ENCODE data around the gene HIVEP3. TPM values are rescaled to one million over a fixed set of nuclear protein-coding genes. Genes with fewer than 3 reads are reported as not detected.

The HIVEP3 gene
- total RNA-seq, 1 donor from 2014 or later, result 0.37 TPM

GRCh38 chr1:41876576-41877445 lies 41.9 kb downstream of the HIVEP3 start:
- no peaks in the 10 kb centered on the region for H3K36me3 Mint-ChIP-seq
- H3F3A ChIP-seq (ENCODE audit: low read depth), result peaks cover 26% of the 10 kb centered on the region
- no peaks in the 10 kb centered on the region for H3K27me3 ChIP-seq
- no peaks in the 10 kb centered on the region for H3K36me3 ChIP-seq
- peak; percentile 32 for DNase-seq (ENCODE audit: low spot score)
- H3K9me3 ChIP-seq (ENCODE audit: low read depth), result no peaks in the 10 kb centered on the region
- H4K20me1 ChIP-seq (ENCODE audit: low read depth), result no peaks in the 10 kb centered on the region
- H3K9ac ChIP-seq, result no peak overlapping the region
- no peak for TF ChIP-seq CTCF (IDR thresholded peaks at IDR 0.05)
- no peak for TF ChIP-seq EZH2 (IDR thresholded peaks at IDR 0.05)
- no peak for TF ChIP-seq EZH2phosphoT487 (IDR thresholded peaks at IDR 0.05)
- H2AFZ ChIP-seq (replicated peaks), result no peak overlapping the region
- H3K4me3 Mint-ChIP-seq, result no peak overlapping the region
- H3K4me2 ChIP-seq, result no peak overlapping the region
- H3K27me3 Mint-ChIP-seq (ENCODE audit: insufficient read depth, low read depth), result peaks cover 9% of the 10 kb centered on the region
- H3K27ac ChIP-seq, result no peak overlapping the region
- H3K4me1 ChIP-seq, result peaks cover 38% of the 10 kb centered on the region
- H3K4me3 ChIP-seq, result no peak overlapping the region
- peaks cover 49% of the 10 kb centered on the region for H3K4me1 Mint-ChIP-seq
- H3K79me2 ChIP-seq (ENCODE audit: low read depth), result no peaks in the 10 kb centered on the region
- H3K9me3 Mint-ChIP-seq, result no peaks in the 10 kb centered on the region
- H3K27ac Mint-ChIP-seq, result peak overlapping the region; percentile 65

- H3K27me3 Mint-ChIP-seq (ENCODE audit: insufficient read depth, low read depth), result peaks cover 9% of the 10 kb centered on the region
- H3K4me2 ChIP-seq, result peak overlapping the region; percentile 56
- no peak overlapping the region for H3K9ac ChIP-seq
- H3K27me3 ChIP-seq, result no peaks in the 10 kb centered on the region
- H3K79me2 ChIP-seq (ENCODE audit: low read depth), result no peaks in the 10 kb centered on the region
- no peaks in the 10 kb centered on the region for H4K20me1 ChIP-seq (ENCODE audit: low read depth)
- peaks cover 38% of the 10 kb centered on the region for H3K4me1 ChIP-seq
- H3K27ac Mint-ChIP-seq, result no peak overlapping the region
- H3K9me3 ChIP-seq (ENCODE audit: low read depth), result no peaks in the 10 kb centered on the region
- H3K9me3 Mint-ChIP-seq, result no peaks in the 10 kb centered on the region
- peaks cover 49% of the 10 kb centered on the region for H3K4me1 Mint-ChIP-seq
- H3K27ac ChIP-seq, result no peak overlapping the region
- H2AFZ ChIP-seq (replicated peaks), result no peak overlapping the region
- H3K36me3 ChIP-seq, result no peaks in the 10 kb centered on the region
- no peak overlapping the region for H3K4me3 ChIP-seq
- peaks cover 26% of the 10 kb centered on the region for H3F3A ChIP-seq (ENCODE audit: low read depth)
- DNase-seq (ENCODE audit: low spot score), result no peak
- TF ChIP-seq CTCF (IDR thresholded peaks at IDR 0.05) (no peak), EZH2 (IDR thresholded peaks at IDR 0.05) (no peak), EZH2phosphoT487 (IDR thresholded peaks at IDR 0.05) (no peak)
- H3K4me3 Mint-ChIP-seq, result peak overlapping the region; percentile 17
- no peaks in the 10 kb centered on the region for H3K36me3 Mint-ChIP-seq
Observed at GRCh38 chr1:41875487-41875886, 43.2 kb downstream of the HIVEP3 start.

GRCh38 chr1:41874903-41875411 lies 43.8 kb downstream of the HIVEP3 start:
- peaks cover 50% of the 10 kb centered on the region for H3K4me1 Mint-ChIP-seq
- DNase-seq (ENCODE audit: low spot score), result peak; percentile 34
- no peaks in the 10 kb centered on the region for H4K20me1 ChIP-seq (ENCODE audit: low read depth)
- no peaks in the 10 kb centered on the region for H3K79me2 ChIP-seq (ENCODE audit: low read depth)
- no peaks in the 10 kb centered on the region for H3K36me3 Mint-ChIP-seq
- peaks cover 38% of the 10 kb centered on the region for H3K4me1 ChIP-seq
- H3K4me3 Mint-ChIP-seq, result peak overlapping the region; percentile 17
- H3K27me3 ChIP-seq, result no peaks in the 10 kb centered on the region
- H3K27ac ChIP-seq, result no peak overlapping the region
- peak overlapping the region; percentile 89 for H3K27ac Mint-ChIP-seq
- peaks cover 26% of the 10 kb centered on the region for H3F3A ChIP-seq (ENCODE audit: low read depth)
- TF ChIP-seq EZH2 (IDR thresholded peaks at IDR 0.05) (no peak), CTCF (IDR thresholded peaks at IDR 0.05) (no peak), EZH2phosphoT487 (IDR thresholded peaks at IDR 0.05) (no peak)
- H3K9ac ChIP-seq, result no peak overlapping the region
- H3K9me3 ChIP-seq (ENCODE audit: low read depth), result no peaks in the 10 kb centered on the region
- H3K27me3 Mint-ChIP-seq (ENCODE audit: insufficient read depth, low read depth), result peaks cover 9% of the 10 kb centered on the region
- H3K4me3 ChIP-seq, result no peak overlapping the region
- no peaks in the 10 kb centered on the region for H3K9me3 Mint-ChIP-seq
- H2AFZ ChIP-seq (replicated peaks), result no peak overlapping the region
- H3K4me2 ChIP-seq, result peak overlapping the region; percentile 56
- no peaks in the 10 kb centered on the region for H3K36me3 ChIP-seq
